ENCODE results near the gene HKDC1.

- TF ChIP-seq CTCF (IDR thresholded peaks at IDR 0.05) (no peak), SIN3A (IDR thresholded peaks at IDR 0.05; ENCODE audit: borderline replicate concordance, low read depth, low read length) (no peak), EZH2phosphoT487 (IDR thresholded peaks at IDR 0.05; ENCODE audit: borderline replicate concordance, low read depth) (no peak), RFX5 (IDR thresholded peaks at IDR 0.05; ENCODE audit: low read length) (no peak), FOXM1 (IDR thresholded peaks at IDR 0.05; ENCODE audit: low read depth) (no peak), EP300 (IDR thresholded peaks at IDR 0.05; ENCODE audit: borderline replicate concordance in 1 of 2, low read depth in 1 of 2, low read length in 1 of 2) (no peak), TEAD4 (IDR thresholded peaks at IDR 0.05; ENCODE audit: borderline replicate concordance, insufficient read depth) (no peak)
Observed at GRCh38 chr10:69239816-69240434, 19.8 kb downstream of the HKDC1 start.

Measured in SK-N-SH (cell line).